HG03460 (cell line): Measurements from ENCODE around the gene B3GNT5.

ENCODE experiments used
- ATAC-seq: cut with Tn5 transposase; IDR thresholded peaks from one replicate; pipeline ENCODE4 v1.9.1; 2021; ENCODE audit not compliant: unreplicated experiment

The B3GNT5 gene

DNA sequence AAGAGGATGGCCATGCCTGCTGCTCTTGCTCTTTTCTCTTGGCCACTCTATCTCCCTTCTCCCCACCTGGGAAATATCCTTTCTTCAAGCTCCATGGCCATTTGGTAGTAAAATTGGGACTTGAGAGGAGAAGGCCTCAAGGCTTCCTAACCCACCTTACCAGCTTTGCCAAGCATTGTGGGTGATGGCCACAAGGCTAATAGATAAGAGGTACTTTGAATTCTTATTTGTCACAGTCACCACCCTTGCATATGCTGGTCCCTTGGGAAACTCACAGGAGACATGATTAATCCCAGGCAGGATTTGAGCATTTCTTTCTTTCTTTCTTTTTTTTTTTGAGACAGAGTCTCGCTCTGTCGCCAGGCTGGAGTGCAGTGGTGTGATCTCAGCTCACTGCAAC lies 37.2 kb downstream of the B3GNT5 start:
- no peak for ATAC-seq

- no peak for ATAC-seq
Observed at GRCh38 chr3:183291497-183292031, 38.5 kb downstream of the B3GNT5 start.

GRCh38 chr3:183293966-183294365 lies 40.9 kb downstream of the B3GNT5 start:
- no peak for ATAC-seq

- no peak for ATAC-seq
Observed at GRCh38 chr3:183295211-183295610, 42.2 kb downstream of the B3GNT5 start.

DNA sequence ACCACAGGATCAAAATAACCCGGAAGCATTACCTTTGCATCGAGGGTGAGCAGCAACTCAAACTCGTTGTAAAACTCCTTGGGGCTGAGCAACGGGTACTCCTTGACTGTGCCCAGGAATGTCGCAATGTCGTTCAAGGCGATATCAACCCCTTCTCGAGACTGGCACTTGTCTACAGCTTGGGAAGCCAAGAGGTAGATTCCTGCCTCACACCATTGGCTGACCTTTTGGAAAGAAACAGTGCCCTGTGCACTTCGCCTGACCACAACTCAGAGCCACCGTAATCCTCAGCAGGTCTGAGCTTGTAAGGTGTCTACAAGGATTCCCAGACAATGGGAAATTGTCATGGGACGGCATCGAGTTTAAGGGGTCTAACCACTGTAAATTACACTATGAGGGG lies 43.9 kb downstream of the B3GNT5 start:
- ATAC-seq, result no peak

DNA sequence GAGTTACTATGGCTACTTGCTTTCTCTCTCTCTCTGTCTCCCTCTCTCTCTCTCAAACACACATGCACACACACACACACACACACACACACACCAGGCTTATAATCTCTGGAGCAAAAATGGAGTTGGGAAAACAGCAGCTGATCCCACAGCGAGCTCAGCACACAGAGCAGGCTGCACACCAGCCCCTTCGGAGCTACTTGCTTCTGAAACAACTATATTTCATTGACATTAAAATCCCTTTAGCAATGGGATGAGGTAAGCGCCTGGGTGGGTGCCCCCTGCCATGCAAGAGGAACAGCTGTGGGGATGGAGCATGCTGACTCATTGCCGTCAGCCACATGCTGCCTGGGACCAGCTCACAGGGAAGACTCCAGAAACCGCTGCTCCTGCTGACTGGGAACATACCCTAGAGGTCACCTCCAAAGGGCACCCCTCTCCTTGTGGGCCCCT lies 45.7 kb downstream of the B3GNT5 start:
- ATAC-seq, result no peak

DNA sequence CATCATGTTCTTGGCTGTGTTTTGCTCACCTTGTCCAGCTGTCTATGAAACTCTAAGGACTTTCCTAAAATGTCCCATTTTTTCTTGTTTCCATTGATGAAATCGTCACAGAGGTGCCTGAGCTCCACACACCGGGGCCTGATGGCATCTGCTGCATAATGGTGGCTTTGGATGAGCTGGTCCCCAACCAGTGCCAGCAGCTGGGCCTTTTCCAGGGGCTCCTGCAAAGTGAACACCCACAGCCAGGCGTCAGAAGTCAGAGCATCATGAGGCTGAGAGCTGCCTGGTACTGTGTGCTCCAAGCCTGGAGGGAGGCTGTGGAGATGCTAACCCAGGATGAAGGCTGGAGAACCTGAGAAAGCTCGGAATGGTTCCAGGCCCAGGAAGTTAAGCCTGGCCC lies 46.9 kb downstream of the B3GNT5 start:
- no peak for ATAC-seq

GRCh38 chr3:183300996-183301562 lies 48.0 kb downstream of the B3GNT5 start:
- no peak for ATAC-seq

DNA sequence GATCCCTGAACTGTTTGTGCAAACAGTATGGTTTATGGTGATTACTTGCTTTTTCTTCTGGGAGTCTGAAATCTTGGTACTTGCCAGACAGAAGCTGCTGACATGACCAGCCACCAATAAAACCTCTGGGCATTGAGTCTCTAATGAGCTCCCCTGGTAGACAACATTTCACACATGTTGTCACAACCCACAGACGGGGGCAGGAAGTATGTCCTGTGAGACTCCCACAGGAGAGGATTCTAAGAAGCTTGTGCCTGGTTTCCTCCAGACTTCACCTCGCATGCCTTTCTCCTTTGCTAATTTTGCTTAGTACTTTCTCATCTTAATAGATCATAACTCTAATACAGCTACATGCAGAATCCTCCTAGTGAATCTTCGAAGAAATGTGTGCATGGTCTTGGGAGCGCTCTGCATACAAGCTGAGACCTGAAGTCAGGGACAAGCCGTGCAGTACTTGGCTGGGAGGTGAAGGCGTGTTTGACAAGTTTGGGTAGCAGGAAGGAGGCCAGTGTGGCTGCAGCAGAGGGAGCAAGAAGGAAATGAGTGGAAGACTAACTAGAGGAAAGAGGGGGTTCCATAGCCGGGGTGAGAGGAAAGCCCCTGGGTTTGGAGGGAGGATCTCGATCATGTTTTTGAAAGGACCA lies 49.0 kb downstream of the B3GNT5 start:
- no peak for ATAC-seq

- no peak for ATAC-seq
Observed at GRCh38 chr3:183303690-183304089, 50.6 kb downstream of the B3GNT5 start.

- ATAC-seq, result no peak
Observed at GRCh38 chr3:183306798-183307671, 54.0 kb downstream of the B3GNT5 start.

- ATAC-seq, result no peak
Observed at GRCh38 chr3:183307749-183308148, 54.7 kb downstream of the B3GNT5 start.

DNA sequence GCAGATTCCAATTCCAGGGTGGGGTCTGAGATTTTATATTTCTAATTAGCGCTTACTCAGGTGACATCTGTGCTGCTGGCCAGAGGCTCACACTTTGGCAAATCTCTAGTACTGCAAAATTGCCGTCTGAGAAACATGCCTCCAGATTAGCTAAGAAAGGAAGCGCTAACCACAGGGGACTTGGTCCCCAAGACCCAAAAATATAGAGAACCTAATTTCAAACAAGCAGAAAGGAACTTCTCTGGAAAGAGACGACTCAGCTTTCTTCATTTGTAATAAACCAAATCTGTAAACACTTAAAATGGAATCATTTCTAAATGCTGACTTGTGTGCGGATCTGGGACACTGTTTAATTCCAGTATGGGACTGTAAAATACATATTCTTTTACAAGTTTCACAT lies 55.7 kb downstream of the B3GNT5 start:
- ATAC-seq, result no peak

GRCh38 chr3:183309276-183309675 lies 56.2 kb downstream of the B3GNT5 start:
- ATAC-seq, result no peak

DNA sequence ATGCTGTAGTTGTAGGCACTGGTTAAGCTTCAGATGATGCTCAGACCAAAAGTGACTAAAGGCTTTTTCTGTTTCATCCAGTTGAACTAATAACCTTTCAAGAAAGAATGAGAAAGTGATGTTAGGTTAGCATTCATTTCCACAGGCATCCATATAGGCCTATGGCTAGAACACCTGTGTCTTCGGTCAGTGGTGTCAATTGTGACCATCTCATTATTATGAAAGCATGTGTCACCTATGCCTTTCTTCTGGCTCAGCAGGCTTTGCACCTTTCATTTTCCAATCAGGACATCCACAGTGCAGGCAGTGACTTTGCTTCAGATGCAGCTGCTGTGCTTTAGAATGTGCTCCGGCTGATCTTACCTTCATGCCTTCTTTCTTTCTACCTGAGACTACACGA lies 57.9 kb downstream of the B3GNT5 start:
- ATAC-seq, result no peak

GRCh38 chr3:183312433-183312832 lies 59.4 kb downstream of the B3GNT5 start:
- no peak for ATAC-seq

- ATAC-seq, result no peak
Observed at GRCh38 chr3:183313351-183313750, 60.3 kb downstream of the B3GNT5 start.

DNA sequence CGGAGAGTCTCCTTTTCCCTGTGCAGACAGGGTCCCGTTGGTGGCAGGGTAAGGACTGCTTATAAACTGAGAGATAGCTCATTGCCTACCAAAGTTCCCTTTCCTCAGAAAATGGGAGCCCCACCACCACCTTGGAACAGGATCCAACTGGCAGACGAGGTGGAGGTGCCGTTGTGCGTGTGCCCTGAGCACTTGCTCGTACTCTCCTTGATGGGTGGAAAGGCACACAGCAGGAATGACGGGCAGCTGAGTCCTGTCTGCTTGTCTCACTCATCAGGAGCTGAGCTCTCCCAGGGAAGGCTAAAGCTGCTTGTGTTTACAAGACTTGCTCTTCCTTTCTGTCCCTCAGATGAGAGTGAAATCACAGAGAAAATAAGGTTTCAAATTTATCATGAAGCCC lies 60.7 kb downstream of the B3GNT5 start:
- no peak for ATAC-seq

GRCh38 chr3:183315739-183316138 lies 62.7 kb downstream of the B3GNT5 start:
- no peak for ATAC-seq

DNA sequence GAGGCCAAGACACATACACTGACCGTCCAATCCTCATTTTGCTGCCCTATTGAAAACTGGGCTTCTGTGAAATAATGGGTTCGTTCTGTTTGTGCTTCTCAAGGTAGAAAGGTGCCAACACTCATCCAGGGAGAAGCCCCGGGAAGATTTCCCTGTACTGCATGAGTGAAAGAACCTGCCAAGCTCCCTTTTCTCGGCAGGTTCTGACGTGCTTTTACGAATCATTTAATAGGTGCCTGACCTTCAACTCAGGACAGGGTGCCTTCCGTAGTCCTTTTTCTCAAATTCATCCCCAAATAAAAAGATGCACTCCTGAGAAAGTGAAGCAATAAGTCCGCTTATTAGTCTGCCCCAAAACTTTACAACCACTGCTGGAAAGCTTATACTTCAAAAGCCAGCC lies 64.2 kb downstream of the B3GNT5 start:
- no peak for ATAC-seq

DNA sequence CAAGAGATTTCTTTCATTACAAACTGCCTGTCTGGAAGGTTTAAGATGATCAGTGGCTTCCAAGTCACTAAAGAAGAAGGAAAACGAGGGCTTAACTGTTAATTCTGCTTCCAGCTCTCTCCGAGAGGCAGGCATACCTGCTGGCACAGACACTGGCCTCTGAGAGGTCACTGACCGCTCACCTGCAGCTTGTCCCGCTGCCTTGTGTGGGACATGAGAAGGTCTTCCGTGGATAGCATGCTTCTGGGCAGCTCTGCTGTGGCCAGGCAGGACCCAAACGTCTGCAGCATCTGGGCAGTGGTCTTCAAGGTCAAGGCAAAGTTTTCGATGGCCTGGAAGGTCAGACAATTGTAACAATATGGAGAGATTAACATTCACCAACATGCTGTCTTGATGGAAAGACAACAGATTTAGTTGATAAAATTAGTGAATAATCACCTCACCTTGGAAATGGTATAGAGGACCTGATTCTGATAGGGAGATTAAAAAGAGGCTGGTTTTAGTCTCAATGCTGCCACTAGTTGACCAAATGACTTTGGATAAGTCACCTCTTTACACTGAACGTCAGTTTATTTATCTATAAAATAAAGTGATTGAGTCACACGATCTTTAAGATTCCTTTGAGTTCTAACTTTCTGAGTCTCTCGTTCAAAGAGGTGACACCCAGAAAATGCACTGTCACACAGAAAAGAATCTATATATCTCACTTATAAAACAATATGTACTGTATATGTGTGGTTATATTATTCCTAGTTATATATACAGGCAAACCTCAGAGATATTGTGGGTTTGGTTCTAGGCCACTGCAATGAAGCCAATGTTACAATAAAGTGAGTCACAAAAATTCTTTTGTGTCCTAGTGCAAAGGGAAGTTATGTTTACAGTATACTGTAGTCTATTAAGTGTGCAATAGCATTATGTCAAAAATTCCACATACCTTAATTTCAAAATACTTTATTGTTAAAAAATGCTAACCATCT lies 65.1 kb downstream of the B3GNT5 start:
- no peak for ATAC-seq
